ENCODE data around the gene NLGN2. TPM values are rescaled to one million over a fixed set of nuclear protein-coding genes. Genes with fewer than 3 reads are reported as not detected.

Gene NLGN2
- total and polyA plus RNA-seq, 4 donors = 5.0 to 15.2 (median 8.2) TPM

DNA sequence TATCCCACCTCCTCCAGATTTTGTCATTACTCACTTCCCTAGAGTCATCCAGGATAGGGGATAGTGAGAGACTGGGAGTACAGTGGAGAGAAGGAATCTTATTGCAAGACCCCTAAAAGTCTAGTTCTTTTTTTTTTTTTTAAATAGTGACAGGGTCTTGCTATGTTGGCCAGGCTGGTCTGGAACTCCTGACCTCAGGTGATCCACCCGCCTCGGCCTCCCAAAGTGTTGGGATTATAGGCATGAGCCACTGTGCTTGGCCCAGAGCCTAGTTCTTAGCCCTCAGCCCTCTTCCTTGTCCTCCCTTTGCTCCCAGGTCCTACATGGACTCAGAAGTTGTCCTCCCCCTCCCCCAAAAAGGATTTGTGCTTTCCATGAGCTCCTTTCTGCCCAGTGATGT lies 34.5 kb downstream of the NLGN2 start:
- Histone ChIP-seq H3K4me3 (no peak overlapping the region), H3K9me3 (ENCODE audit: control insufficient read depth in 4 of 4, insufficient read depth in 3 of 4, low read length in 3 of 4) (no peaks in the 10 kb centered on the region), H3K9ac (ENCODE audit: insufficient read depth in 1 of 2, low read length in 2 of 2) (no peak overlapping the region), H3K27me3 (ENCODE audit: control insufficient read depth in 3 of 3, insufficient read depth in 3 of 3, low read length in 2 of 3) (peaks cover 0 to 50% (median 44%) of the 10 kb centered on the region in 3 donors), H3K36me3 (ENCODE audit: control insufficient read depth in 4 of 4, insufficient read depth in 4 of 4, low read length in 4 of 4) (no peaks in the 10 kb centered on the region), H3K4me1 (ENCODE audit: control insufficient read depth in 5 of 5, insufficient read depth in 5 of 5, low read length in 5 of 5) (peaks cover 0 to 31% (median 14%) of the 10 kb centered on the region in 5 donors), H3K27ac (ENCODE audit: low read depth in 1 of 2, low read length in 1 of 2) (no peak overlapping the region)
- DNase-seq (no peak), ATAC-seq (ENCODE audit: insufficient read depth, low FRiP score) (no peak)
- WGBS, 2 donors = 95 to 96% methylated on average over 2 of the region's 2 CpGs
- TF ChIP-seq, protein P1, sequence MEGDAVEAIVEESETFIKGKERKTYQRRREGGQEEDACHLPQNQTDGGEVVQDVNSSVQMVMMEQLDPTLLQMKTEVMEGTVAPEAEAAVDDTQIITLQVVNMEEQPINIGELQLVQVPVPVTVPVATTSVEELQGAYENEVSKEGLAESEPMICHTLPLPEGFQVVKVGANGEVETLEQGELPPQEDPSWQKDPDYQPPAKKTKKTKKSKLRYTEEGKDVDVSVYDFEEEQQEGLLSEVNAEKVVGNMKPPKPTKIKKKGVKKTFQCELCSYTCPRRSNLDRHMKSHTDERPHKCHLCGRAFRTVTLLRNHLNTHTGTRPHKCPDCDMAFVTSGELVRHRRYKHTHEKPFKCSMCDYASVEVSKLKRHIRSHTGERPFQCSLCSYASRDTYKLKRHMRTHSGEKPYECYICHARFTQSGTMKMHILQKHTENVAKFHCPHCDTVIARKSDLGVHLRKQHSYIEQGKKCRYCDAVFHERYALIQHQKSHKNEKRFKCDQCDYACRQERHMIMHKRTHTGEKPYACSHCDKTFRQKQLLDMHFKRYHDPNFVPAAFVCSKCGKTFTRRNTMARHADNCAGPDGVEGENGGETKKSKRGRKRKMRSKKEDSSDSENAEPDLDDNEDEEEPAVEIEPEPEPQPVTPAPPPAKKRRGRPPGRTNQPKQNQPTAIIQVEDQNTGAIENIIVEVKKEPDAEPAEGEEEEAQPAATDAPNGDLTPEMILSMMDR (IDR thresholded peaks at IDR 0.05; ENCODE audit: control extremely low read depth, extremely low read depth) = no peak

DNA sequence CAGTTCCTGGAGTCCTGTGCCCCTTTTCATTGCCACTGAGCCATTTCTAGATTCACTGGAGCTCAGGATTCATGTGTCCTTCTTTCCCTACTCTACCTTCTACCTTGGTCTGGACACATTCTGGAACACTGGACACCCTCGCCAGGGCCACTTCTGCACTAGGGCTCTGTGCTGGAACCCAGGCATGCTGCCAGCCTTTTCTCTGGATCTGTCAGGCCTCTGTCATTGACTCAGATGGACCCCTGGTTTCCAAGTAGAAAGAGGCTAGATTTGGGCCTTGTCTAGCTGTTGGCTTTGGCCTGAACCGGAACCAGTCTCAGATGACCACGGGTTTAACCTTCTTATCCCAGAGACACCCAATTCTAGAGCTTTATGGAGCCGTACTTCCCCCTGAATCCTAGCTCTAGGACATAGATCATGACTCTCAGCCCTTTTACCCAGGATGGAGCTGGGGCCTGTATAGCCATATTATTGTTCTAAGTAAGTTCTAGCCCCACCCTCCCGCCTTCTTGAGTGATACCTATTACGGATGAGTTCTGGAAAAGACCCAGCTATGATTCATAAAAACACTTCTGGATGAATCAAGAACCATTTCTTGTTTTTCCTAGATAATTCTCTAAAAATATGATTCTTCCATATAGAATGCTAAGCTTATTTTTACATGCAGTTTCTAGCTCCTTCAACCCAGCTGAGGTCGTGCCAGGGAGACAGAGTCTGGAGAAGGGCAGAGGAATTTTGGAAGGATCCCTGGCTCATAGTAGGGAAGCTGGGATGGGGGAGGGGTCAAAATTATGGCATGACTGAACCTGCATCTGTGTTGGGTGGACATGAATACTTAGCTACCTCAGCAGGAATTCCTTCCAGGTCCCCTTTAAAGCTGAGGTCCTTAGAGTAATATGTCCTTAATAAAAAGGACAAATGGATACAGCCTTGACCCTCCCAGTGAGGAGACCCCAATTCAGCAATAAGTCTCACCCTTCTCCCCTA lies 36.1 kb downstream of the NLGN2 start:
- ATAC-seq (ENCODE audit: insufficient read depth, low FRiP score) = no peak
- Histone ChIP-seq H3K9ac (ENCODE audit: insufficient read depth in 1 of 2, low read length in 2 of 2) (no peak overlapping the region), H3K4me3 (no peak overlapping the region), H3K36me3 (ENCODE audit: control insufficient read depth in 4 of 4, insufficient read depth in 4 of 4, low read length in 4 of 4) (no peaks in the 10 kb centered on the region), H3K27me3 (ENCODE audit: control insufficient read depth in 3 of 3, insufficient read depth in 3 of 3, low read length in 2 of 3) (peaks cover 0 to 48% (median 46%) of the 10 kb centered on the region in 3 donors), H3K4me1 (ENCODE audit: control insufficient read depth in 5 of 5, insufficient read depth in 5 of 5, low read length in 5 of 5) (peaks cover 0 to 20% (median 7%) of the 10 kb centered on the region in 5 donors), H3K9me3 (ENCODE audit: control insufficient read depth in 4 of 4, insufficient read depth in 3 of 4, low read length in 3 of 4) (no peaks in the 10 kb centered on the region), H3K27ac (ENCODE audit: low read depth in 1 of 2, low read length in 1 of 2) (no peak overlapping the region)
- 82 to 87% methylated on average over 7 of the region's 7 CpGs for WGBS, 2 donors
- TF ChIP-seq, protein P1 (IDR thresholded peaks at IDR 0.05; ENCODE audit: control extremely low read depth, extremely low read depth) = no peak
- no peak for DNase-seq

DNA sequence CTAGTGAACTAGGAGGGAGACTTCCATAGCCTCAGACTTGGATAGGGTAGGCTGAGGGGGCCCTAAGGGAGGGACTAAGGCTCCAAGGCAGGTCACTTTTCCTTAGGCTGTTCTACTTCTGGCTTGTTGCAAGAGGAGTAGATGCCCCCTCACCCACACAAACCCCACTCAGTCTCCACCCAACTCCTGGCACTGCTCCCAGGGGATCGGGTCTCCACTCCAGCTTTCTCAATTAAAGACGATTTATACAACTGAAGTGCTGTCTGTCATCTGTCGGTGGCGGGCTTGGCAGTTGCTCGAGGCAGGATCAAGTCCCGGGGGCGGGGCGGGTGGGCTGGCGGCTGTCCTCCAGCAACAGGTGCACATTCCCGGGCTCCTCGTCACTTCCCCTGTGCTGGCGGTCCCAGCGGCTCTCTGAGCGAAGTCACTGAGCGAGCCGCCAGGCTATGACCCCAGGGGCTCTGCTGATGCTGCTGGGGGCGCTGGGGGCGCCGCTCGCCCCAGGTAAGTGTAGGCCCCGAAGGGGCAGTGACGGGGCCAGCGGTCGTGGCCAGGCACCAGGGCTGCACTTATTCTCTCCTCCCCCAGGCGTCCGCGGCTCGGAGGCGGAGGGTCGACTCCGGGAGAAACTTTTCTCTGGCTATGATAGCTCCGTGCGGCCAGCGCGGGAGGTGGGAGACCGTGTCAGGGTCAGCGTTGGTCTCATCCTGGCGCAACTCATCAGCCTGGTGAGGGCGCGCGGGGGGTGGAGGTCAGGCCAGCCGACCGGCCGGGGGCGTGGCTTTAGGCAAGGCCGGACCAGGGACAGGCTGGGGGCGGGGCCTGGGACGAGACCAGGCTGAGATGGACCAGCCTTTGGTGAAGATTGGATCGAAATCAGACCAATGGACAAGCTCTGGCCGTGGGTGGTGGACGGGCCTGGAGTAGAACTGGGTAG lies 37.3 kb downstream of the NLGN2 start, which contains the start of gene CHRNB1:
Gene CHRNB1 (plus strand): TSS at position 380 of the 937 bp plus-strand sequence. CDS start 67 bp downstream, at position 447.
- WGBS, 2 donors = 3 to 8% methylated on average over 46 to 51 of the region's 51 CpGs
- TF ChIP-seq, protein P1 (IDR thresholded peaks at IDR 0.05; ENCODE audit: control extremely low read depth, extremely low read depth) = no peak
- H3K9ac ChIP-seq (ENCODE audit: insufficient read depth in 1 of 2, low read length in 2 of 2) = no peak within 1 kb of the TSS
- H3K36me3 ChIP-seq (ENCODE audit: control insufficient read depth in 4 of 4, insufficient read depth in 4 of 4, low read length in 4 of 4) = no peaks in the 10 kb centered on the region
- ATAC-seq (ENCODE audit: insufficient read depth, low FRiP score) (peak; percentile 89), DNase-seq (peak in 1 of 3 donors; percentile 59)
- H3K4me1 ChIP-seq (ENCODE audit: control insufficient read depth in 5 of 5, insufficient read depth in 5 of 5, low read length in 5 of 5) = peaks cover 0 to 15% (median 7%) of the 10 kb centered on the region in 5 donors
- no peak within 1 kb of the TSS for H3K4me3 ChIP-seq
- H3K9me3 ChIP-seq (ENCODE audit: control insufficient read depth in 4 of 4, insufficient read depth in 3 of 4, low read length in 3 of 4) = no peaks in the 10 kb centered on the region
- peaks cover 0 to 44% (median 38%) of the 10 kb centered on the region in 3 donors for H3K27me3 ChIP-seq (ENCODE audit: control insufficient read depth in 3 of 3, insufficient read depth in 3 of 3, low read length in 2 of 3)
- peak within 1 kb of the TSS in 1 of 2 donors; percentile 37 for H3K27ac ChIP-seq (ENCODE audit: low read depth in 1 of 2, low read length in 1 of 2)
